Measurements from ENCODE around the gene CDS1. TPM values are rescaled to one million over a fixed set of nuclear protein-coding genes. Genes with fewer than 3 reads are reported as not detected.

Gene CDS1
- total RNA-seq, 1 experiment from 2014 or later: 3.1 TPM

Other genes starting within 250 kb of the CDS1 start
- 0.45 and 0.50 TPM in 2 replicates for gene NKX6-1, start 83.8 kb upstream of the CDS1 start, total RNA-seq (2014; rRNA removed; shearing (Covaris generic))